Gastrocnemius medialis (tissue), 4 donors: ENCODE results near the gene SCARF2.
"Not testable (repeated sequence)": the region's sequence is repeated elsewhere in the genome, so short reads cannot be mapped to it uniquely, and the experiment has no call there.

ENCODE experiments used
- POLR2A ChIP-seq, 2 donors: fragments of 450-650 bp; IDR thresholded peaks; one replicate each; pipeline ENCODE4 v1.6.1; 2017; ENCODE audit warnings: antibody characterized with exemption in 2 of 2, mild to moderate bottlenecking in 2 of 2, moderate library complexity in 2 of 2
- TF ChIP-seq, protein P1 (sequence below), 5 experiments: fragments of 450-650 bp in 3 of 5; fragments of 200-600 bp in 2 of 5; sonication (generic) in 2 of 5; IDR thresholded peaks in 4 of 5; conservative IDR thresholded peaks in 1 of 5; 1 replicate in 4 of 5; 2 replicates in 1 of 5; pipeline ENCODE4 v1.5.1; 2016 to 2019; ENCODE audit warnings: antibody characterized with exemption in 5 of 5, mild to moderate bottlenecking in 3 of 5, moderate library complexity in 3 of 5

DNA sequence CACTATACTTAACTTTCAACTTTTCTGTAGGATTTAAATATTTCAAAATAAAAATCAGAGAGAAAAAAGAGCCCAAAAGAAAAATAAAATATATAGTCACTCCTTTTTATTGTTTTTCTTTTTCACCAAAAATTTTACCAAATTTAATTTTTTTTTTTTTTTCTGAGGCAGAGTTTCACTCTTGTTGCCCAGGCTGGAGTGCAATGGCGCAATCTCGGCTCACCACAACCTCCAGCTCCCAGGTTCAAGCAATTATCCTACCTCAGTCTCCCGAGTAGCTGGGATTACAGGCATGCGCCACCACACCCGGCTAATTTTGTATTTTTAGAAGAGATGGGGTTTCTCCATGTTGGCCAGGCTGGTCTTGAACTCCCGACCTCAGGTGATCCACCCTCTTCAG lies 40.4 kb upstream of the SCARF2 start:
- TF ChIP-seq POLR2A (IDR thresholded peaks at IDR 0.05): not testable (repeated sequence)
- TF ChIP-seq, protein P1, sequence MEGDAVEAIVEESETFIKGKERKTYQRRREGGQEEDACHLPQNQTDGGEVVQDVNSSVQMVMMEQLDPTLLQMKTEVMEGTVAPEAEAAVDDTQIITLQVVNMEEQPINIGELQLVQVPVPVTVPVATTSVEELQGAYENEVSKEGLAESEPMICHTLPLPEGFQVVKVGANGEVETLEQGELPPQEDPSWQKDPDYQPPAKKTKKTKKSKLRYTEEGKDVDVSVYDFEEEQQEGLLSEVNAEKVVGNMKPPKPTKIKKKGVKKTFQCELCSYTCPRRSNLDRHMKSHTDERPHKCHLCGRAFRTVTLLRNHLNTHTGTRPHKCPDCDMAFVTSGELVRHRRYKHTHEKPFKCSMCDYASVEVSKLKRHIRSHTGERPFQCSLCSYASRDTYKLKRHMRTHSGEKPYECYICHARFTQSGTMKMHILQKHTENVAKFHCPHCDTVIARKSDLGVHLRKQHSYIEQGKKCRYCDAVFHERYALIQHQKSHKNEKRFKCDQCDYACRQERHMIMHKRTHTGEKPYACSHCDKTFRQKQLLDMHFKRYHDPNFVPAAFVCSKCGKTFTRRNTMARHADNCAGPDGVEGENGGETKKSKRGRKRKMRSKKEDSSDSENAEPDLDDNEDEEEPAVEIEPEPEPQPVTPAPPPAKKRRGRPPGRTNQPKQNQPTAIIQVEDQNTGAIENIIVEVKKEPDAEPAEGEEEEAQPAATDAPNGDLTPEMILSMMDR (IDR thresholded peaks at IDR 0.05 in 4 of 5, conservative IDR thresholded peaks at IDR 0.05 in 1 of 5): not testable (repeated sequence)
